ENCODE measurements around the gene HOXA6.

- no peak for TF ChIP-seq CTCF (IDR thresholded peaks at IDR 0.05; ENCODE audit: borderline replicate concordance, extremely low read depth, low read length, poor library complexity, severe bottlenecking)
- no peak for TF ChIP-seq EZH2 (IDR thresholded peaks at IDR 0.05; ENCODE audit: borderline replicate concordance, low read depth, low read length, severe bottlenecking)
Measured at GRCh38 chr7:27170426-27171324, 23.1 kb upstream of the HOXA6 start.

All from DND-41 (cell line).